Fibroblast of mammary gland (primary cell): ENCODE results near the gene ELOVL2.

Experiments used
- DNase-seq: peaks from one replicate; pipeline ENCODE4 v3.0.0-alpha.2; 2010; ENCODE audit warnings: low read depth
- H3K4me3 ChIP-seq: 2 replicates; pipeline ENCODE4 v1.5.1; 2011; ENCODE audit warnings: low read depth, mild to moderate bottlenecking, low read length, moderate library complexity; ENCODE audit not compliant: control insufficient read depth
- CTCF ChIP-seq: conservative IDR thresholded peaks from 2 replicates; pipeline ENCODE4 v1.5.1; 2011; ENCODE audit warnings: low read depth, low read length, inconsistent platforms; ENCODE audit not compliant: control insufficient read depth, insufficient read depth

ELOVL2 gene

GRCh38 chr6:11043378-11043960, 636 bp downstream of the ELOVL2 start:
- DNase-seq = no peak
- TF ChIP-seq CTCF = no peak
- H3K4me3 ChIP-seq = peak overlapping the region; percentile 28

GRCh38 chr6:11042750-11043377, 1.2 kb downstream of the ELOVL2 start:
- TF ChIP-seq CTCF = no peak

GRCh38 chr6:11042025-11042749, 1.9 kb downstream of the ELOVL2 start:
- no peak for DNase-seq
- no peak overlapping the region for H3K4me3 ChIP-seq
- TF ChIP-seq CTCF = no peak

More at GRCh38 chr6:11042750-11043377, 1.2 kb downstream of the ELOVL2 start:
- no peak overlapping the region for H3K4me3 ChIP-seq
- DNase-seq = no peak

- TF ChIP-seq CTCF = no peak
- no peak for DNase-seq
- no peak overlapping the region for H3K4me3 ChIP-seq
These were observed 4.0 kb downstream of the ELOVL2 start for GRCh38 chr6:11040134-11040533.

GRCh38 chr6:11039040-11039439, 5.1 kb downstream of the ELOVL2 start:
- DNase-seq = no peak
- no peak overlapping the region for H3K4me3 ChIP-seq
- no peak for TF ChIP-seq CTCF

GRCh38 chr6:11036977-11037430, 7.1 kb downstream of the ELOVL2 start:
- TF ChIP-seq CTCF = no peak

More at GRCh38 chr6:11036977-11037430, 7.1 kb downstream of the ELOVL2 start:
- DNase-seq = no peak
- H3K4me3 ChIP-seq = no peak overlapping the region
